GM21717 (cell line): ENCODE results near the gene OXSM.
A peak's percentile ranks its signal among the peaks of the same experiment; 100 is the strongest.

ENCODE experiments used
- ATAC-seq: cut with Tn5 transposase; IDR thresholded peaks from one replicate; pipeline ENCODE4 v1.9.1; 2021; ENCODE audit warnings: mild to moderate bottlenecking, moderate library complexity; ENCODE audit not compliant: unreplicated experiment

The OXSM gene

DNA sequence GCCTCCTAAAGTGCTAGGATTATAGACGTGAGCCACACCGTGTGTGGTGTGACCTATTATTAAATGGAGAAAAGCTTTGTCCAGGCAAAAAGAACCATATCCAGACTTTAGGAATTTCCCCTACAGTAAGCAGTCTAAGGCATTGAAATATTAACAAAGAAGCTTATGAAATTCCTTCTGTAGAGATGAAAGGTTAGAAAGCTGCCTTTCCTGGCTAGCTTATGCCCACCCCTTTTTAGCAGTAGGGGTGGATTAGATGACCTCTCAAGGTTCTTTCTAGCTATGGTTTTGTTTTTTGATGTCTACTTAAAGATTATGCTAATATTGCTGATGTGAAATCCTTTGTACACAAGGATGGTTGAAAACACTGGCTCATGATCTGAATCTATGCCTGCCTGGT is 13.9 kb downstream of the OXSM start:
- ATAC-seq = no peak

DNA sequence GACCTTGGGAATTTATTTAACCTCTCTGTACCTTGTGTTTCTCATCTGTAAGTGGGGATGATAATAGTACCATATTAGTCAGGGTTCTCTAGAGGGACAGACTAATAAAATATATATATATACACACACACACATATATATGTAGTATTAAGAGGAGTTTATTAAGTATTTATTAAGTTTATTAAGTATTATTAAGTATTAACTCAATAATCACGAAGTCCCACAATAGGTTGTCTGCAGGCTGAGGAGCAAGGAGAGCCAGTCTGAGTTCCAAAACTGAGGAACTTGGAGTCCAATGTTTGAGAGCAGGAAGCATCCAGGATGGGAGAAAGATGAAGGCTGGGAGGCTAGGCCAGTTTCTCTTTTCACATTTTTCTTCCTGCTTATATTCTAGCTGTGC is 14.8 kb downstream of the OXSM start:
- no peak for ATAC-seq

DNA sequence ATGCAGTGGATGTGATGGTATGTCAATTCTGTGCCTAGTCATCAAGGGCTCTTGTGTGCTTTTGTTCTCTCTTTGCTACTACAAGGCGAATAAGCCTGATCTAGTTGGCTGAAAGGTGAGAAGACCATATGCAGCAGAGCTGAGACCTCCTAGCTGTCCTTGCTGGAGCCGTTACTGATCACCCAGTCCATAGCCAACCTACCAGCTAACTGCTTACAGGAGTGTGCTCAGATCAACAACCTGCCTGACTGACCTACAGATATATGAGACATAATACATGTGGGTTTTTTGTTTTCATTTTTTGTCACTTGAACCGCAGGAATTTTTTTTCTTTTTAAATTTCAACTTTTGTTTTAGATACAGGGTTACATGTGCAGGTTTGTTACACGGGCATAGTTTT is 22.8 kb downstream of the OXSM start:
- no peak for ATAC-seq

DNA sequence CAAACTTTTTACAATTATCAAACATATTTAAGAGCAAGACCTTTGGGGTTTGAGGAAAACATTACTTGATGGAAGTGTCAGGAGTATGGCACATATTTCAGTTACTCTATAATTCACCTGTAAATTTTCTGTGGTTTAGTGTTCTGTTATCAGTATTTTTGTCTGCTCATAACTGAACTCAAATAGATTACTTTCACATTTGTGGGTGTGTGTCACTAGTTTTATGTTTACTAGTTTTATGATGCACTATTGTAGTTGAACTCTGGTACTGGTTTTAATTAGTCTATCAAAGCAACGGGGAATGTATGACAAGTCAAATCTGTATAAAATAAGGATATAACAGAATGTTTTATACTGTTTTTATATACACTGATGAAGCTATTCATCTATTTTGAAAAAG is 27.2 kb downstream of the OXSM start:
- peak; percentile 68 for ATAC-seq

DNA sequence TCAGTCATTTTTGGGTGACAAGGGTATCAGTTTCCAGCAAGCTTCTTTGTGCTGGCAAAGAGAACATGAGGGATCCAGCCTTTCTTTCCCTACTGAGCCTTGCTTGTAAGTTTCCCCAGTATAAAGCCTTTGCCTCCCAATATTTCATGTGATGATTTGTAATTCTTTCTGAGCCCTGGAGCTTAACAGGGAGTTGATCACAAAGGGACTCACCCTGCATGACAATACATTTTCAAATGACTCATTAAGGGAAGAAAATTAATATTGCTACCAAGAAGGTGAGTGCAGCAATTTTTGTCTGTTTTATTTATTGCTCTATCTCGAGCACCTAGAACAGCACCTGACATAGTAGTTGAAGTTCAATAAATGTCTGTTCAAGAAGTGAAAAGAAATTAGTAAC is 27.7 kb downstream of the OXSM start:
- ATAC-seq = peak; percentile 25

DNA sequence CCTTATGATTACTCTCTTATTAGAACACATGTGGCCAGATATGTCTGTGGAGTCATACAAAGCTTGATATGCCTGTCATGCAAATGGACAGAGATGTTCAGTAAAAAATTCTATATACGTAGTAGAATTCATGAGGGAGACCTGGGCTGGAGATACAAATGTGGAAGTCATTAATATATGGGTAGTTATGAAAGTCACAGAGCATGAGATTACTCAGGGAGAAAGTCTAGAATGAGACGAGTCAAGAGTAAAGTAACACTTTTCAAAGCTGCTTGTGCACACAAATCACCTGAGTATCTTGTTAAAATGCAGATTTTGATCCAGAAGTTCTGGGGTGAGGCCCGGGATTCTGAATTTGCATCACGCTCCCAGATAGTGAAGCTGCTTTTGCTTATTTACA is 28.4 kb downstream of the OXSM start:
- peak; percentile 49 for ATAC-seq

DNA sequence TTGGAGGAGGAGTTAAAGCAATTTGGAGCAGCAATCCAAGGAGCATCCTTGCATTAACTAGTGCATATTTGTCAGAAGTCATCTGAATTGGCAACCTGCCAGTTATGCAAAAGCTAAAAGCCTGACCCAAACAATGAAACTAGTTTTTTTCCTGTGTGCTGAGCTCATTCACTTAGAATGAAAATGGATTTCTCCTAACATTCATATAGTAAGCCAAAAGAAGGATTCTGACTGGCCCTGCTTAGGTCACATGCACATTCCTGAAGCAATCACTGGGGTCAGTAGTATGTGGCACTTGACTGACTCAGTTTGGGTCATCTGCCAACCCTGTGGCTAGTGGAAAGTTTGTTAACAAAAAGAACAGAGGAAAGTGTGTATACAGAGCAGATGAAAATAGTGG is 30.5 kb downstream of the OXSM start:
- no peak for ATAC-seq

DNA sequence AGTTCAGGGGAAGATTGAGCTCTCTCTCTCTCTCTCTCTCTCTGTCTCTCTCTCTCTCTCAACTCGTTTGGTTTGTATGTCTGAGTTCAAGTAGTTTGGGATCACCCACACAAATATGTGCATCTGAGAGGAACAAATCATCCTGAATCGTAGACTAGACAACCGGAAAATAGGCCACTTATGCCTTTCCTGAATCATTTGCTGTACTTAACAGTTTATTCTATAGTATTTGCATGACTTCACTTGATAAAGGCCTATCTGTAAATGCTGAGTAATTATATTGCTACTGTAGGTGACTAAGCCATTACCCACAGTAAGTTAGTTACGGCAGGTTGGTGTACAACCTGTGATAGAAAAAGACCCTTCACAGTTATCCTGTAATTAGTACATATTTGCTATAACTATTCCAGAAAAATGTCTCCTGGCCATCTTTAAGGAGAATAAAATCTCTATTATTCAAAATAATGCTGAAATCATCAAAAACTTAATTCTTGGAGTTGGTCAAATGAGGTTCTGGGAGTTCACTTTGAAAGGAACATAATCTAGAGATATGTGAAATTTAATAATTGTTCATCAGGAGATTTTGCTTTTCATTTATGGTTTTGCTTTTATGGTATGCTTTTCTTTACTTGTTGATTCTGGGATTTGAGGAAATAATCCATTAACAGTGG is 31.1 kb downstream of the OXSM start:
- ATAC-seq = no peak

DNA sequence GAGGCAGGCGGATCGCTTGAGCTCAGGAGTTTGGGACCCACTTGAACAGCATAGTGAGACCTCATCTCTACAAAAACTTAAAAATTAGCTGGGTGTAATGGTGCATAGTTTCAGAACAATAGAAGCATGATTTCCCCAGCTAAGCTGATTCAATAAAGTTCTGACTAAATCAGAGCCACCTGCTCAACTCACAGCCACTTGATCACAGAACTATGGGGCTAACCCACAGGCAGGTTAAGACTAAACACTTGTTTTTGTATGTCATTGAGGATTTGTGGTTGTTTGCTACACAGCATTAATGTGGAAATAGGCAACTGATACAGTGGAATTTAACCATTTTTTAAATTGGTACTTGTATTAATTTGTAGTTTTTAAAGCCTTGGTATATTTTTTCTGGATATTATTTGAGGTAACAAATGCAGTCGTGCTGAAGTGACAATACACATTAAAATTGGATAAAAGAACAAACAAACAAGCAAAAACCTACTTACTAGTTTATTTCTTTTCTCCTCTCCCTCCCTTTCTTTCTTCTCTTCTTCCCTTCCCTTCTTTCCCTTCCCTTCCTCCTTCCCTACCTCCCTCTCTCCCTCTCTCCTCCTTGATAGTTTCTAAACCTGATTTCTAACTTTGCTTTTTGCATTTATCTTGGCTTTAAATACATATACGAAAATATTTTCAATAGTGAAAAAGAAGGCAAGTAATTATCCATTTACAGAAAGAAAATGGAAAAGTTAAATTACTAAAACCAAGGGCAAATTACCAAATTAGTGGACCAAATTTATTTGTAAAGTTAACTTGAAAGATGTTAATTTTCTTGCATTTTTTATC is 32.1 kb downstream of the OXSM start:
- no peak for ATAC-seq

DNA sequence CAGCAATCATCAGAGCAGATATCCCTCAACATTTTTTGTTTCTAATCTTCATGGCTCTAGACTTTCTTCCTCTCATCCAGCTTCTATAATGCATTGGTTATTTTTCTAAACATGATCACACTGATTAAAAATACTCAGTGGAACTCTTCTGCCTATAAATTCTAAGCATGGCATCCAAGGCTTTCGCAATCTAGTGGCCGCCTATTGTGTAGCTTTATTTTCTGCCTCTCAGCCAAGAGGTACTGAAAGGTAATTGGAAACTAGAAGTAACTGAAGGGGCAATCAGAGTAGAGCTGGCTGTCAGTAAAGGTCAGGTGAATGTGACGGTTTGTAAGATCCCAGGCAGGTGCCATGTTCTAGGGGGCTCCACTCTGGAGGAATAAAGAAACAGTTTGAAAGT is 33.4 kb downstream of the OXSM start:
- ATAC-seq = no peak

DNA sequence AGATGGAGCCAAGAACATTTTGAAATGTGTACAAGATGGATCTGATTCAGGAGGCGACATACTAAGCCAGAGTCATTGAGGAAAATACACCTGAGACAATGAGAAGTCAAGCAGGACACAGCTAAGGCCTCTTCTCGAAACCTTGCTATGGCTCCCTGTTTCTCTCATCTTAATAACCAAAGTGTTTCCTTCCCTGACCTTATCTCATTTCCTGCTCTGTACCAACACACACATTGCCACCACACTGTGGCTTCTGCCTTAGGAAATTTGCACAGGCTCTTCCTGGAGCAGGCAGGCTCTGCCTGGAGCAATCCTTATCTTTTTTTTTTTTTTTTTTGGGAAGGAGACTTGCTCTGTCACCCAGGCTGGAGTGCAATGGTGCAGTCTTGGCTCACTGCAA is 36.6 kb downstream of the OXSM start:
- ATAC-seq = no peak

DNA sequence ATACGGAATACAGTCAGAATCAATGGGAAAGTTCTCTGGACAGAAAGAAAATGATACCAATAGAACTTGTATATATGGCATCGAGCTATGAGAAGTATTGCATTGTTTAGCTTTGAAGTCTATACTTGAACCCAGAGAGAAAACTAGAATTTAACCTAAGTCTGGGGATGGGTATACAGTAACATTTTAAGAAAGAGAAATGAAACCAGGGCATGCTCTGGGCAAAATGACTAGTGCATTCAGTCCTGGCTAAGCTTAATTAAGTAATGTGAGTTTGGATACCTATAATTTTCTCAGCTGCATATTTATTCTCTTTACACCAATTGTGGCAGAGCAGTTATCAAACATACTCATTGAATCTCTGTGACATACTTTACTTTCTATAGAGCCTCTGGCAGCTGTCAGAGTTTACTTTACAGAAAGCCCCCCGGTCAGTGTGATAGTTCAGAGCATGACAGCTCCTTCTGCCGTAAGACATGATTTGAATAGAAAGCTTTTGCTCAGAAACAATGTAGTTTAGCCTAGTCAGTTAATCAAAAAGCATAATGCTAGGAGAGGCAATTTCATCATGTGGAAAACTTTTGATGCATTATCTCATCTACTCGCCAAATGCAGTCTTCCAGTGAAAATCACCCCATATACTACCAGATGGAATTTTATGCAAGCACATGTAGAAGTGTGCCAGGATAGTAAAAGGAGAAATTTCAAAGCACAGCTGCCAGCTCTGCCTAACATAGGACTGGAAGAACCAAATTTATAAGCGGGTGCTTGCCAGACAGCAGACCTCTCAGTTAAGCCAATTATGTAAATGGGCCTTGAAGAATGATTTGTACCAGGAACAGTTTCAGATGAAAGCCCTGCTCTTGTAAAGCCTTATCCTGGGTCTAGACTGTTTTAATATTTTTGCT is 40.7 kb downstream of the OXSM start:
- no peak for ATAC-seq

DNA sequence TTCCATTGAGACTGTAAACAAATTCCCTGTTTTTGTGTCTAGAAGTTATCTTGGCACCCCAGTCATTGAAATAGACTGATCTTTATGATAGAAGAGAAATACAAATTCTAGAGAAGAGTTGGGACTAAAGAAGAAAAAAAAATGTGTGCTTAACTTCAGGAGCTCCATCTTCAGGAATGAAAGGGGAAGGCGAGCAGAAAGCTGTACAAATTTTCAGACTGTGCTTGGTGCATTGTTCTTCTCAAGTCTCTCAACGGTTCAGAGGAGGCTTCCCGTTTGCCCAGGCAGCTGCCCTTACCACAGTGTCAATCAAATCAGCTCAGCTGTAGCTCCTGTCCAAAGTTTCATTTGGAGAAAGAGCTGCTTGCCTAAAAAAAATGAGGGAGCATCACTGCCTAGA is 41.7 kb downstream of the OXSM start:
- ATAC-seq = peak; percentile 38

DNA sequence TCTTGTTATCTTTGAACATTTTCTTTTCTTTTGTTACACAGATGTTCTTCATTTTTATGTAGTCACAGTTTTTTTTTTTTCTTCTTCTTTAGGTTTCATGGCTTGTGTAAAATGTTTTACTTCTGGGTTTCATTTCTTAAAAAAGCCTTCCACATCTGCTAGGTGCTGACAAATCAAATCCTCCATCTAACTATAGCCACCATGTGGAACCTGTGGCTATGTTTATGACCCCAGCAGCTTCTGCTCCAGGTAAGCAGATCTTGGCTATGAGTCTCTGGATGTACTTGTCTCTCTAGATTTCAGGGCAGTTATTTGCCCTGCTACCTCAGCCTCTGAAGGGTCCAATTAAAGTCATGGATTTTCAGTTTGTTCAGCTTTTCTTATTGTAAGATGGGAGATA is 44.5 kb downstream of the OXSM start:
- ATAC-seq = peak; percentile 91

DNA sequence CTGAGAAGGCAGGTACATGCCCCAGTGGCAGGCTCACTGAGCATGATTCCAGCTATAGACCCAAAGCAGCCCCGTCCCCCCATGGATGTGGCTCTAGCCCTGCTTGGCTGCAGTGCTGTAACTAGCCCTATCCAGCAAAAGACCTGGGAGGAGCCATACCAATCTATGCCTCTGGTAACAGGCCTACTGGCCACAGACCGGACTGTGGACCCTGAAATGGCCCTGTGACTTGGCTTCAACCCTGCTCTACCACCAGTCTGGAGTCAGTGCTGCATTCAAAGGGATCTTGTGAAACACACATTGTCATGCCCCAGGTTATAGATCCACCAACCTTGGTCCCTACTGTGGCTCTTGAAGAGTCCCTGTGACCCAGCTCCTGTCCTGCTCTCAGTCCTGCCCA is 46.7 kb downstream of the OXSM start:
- no peak for ATAC-seq

DNA sequence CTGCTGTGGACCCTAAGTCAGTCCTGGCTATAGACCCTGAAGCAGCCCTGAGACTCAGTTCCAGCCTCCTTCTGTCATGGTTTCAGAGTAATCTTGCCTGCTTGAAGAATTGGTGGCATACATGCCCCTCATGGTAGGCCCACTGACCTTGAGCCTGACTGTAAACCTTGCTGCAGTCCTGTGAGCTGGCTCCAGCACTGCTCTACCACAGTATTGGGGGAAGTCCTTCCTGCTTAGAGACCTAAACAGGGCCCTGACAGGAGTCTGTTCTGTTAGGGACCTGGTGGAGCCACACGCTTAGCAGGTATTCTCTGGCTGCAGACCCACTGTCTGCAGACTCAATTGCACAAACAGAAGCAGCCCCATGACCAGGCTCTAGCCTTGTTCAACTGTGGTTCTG is 47.1 kb downstream of the OXSM start:
- no peak for ATAC-seq

DNA sequence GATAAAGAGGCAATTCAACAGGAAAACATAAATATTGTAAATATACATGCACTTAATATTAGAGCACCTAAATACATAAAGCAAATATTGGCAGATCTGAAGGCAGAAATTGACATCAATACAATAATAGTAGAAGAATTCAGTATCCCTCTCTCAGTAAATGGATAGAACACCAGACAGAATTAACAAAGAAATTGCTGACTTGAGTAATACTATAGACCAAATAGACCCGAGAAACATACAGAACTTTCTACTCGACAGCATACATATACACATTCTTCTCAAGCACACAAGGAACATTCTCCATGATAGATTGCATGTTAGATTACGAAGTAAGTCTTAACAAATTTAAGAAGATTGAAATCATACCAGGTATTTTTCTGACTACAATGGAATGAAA is 50.2 kb downstream of the OXSM start:
- no peak for ATAC-seq

DNA sequence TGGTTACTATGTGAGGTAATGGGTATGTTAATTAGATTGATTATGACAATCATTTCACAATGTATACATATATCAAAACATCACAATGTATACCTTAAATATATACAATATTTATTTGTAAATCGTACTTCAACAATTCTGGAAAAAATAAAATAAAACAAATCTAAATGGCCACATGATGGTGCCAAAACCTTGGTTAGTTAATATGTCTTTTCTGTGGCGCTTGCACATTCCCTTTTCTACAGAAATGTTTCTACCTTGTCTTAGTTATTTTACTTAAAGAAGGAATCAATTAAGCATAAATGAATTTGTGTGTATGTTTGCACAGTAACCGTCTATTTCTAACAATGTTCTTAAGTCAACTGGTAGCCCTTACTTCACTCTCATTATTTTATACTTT is 53.4 kb downstream of the OXSM start:
- no peak for ATAC-seq
